Immature natural killer cell (primary cell): ENCODE results near the gene IGFL2. TPM values are rescaled to one million over a fixed set of nuclear protein-coding genes. Genes with fewer than 3 reads are reported as not detected.
"Not testable (repeated sequence)": the region's sequence is repeated elsewhere in the genome, so short reads cannot be mapped to it uniquely, and the experiment has no call there.

Experiments
- DNase-seq, 3 donors: peaks; one replicate each; pipeline ENCODE4 v3.0.0; 2022; ENCODE audit warnings: mixed read lengths in 1 of 3
- H3K27ac Mint-ChIP-seq, 6 donors: one replicate each; pipeline ENCODE4 v1.8.0; 2020; ENCODE audit warnings: mixed read lengths in 6 of 6, mild to moderate bottlenecking in 5 of 6, inconsistent platforms in 4 of 6, moderate library complexity in 3 of 6
- H3K27me3 Mint-ChIP-seq, 3 donors: one replicate each; pipeline ENCODE4 v1.8.0; 2020 to 2021; ENCODE audit warnings: low read depth in 3 of 3, mild to moderate bottlenecking in 3 of 3, mixed read lengths in 3 of 3, moderate library complexity in 3 of 3, inconsistent platforms in 1 of 3
- H3K36me3 Mint-ChIP-seq, 3 donors: one replicate each; pipeline ENCODE4 v1.8.0; 2020; ENCODE audit warnings: mixed read lengths in 3 of 3, inconsistent platforms in 2 of 3, mild to moderate bottlenecking in 2 of 3
- H3K4me1 Mint-ChIP-seq, 2 donors: one replicate each; pipeline ENCODE4 v1.8.0; 2020; ENCODE audit warnings: inconsistent platforms in 2 of 2, mild to moderate bottlenecking in 2 of 2, mixed read lengths in 2 of 2, moderate library complexity in 1 of 2
- H3K4me3 Mint-ChIP-seq, 5 donors: one replicate each; pipeline ENCODE4 v1.8.0; 2020; ENCODE audit warnings: mild to moderate bottlenecking in 5 of 5, mixed read lengths in 5 of 5, inconsistent platforms in 3 of 5, moderate library complexity in 3 of 5
- H3K9me3 Mint-ChIP-seq, 6 donors: one replicate each; pipeline ENCODE4 v1.8.0; 2020; ENCODE audit warnings: mild to moderate bottlenecking in 6 of 6, mixed read lengths in 6 of 6, inconsistent platforms in 4 of 6, moderate library complexity in 3 of 6
- polyA plus RNA-seq, 3 donors: library from polyadenylated mRNA; unstranded; fragments of 300-500 nt; fragmentation: Illumina TruSeq; gene quantifications; one replicate each; pipeline ENCODE4 v1.2.3, GENCODE V29; 2021

IGFL2 gene
- polyA plus RNA-seq, 3 donors from 2014 or later: not detected

- no peak for DNase-seq
- Mint-ChIP-seq H3K4me3 (no peak overlapping the region), H3K36me3 (no peaks in the 10 kb centered on the region), H3K27ac (no peak overlapping the region), H3K4me1 (no peaks in the 10 kb centered on the region), H3K9me3 (peaks cover 0 to 1% (median 0%) of the 10 kb centered on the region in 6 donors), H3K27me3 (peaks cover 10 to 22% (median 12%) of the 10 kb centered on the region in 3 donors)
Measured at GRCh38 chr19:46201454-46202310, 53.6 kb downstream of the IGFL2 start.

- Mint-ChIP-seq H3K4me3 (no peak overlapping the region), H3K27me3 (peaks cover 10 to 19% (median 12%) of the 10 kb centered on the region in 3 donors)
Measured at GRCh38 chr19:46202426-46202825, 54.4 kb downstream of the IGFL2 start.

GRCh38 chr19:46202872-46203860, 55.1 kb downstream of the IGFL2 start:
- no peak for DNase-seq
- Mint-ChIP-seq H3K27ac (no peak overlapping the region), H3K4me1 (no peaks in the 10 kb centered on the region), H3K9me3 (peaks cover 0 to 1% (median 0%) of the 10 kb centered on the region in 6 donors), H3K36me3 (no peaks in the 10 kb centered on the region), H3K27me3 (peaks cover 10 to 18% (median 12%) of the 10 kb centered on the region in 3 donors), H3K4me3 (no peak overlapping the region)

More at GRCh38 chr19:46202426-46202825, 54.4 kb downstream of the IGFL2 start:
- Mint-ChIP-seq H3K36me3 (no peaks in the 10 kb centered on the region), H3K4me1 (no peaks in the 10 kb centered on the region), H3K9me3 (peaks cover 0 to 1% (median 0%) of the 10 kb centered on the region in 6 donors), H3K27ac (no peak overlapping the region)
- DNase-seq: no peak

- Mint-ChIP-seq H3K27ac (no peak overlapping the region), H3K4me1 (no peaks in the 10 kb centered on the region), H3K4me3 (no peak overlapping the region), H3K9me3 (no peaks in the 10 kb centered on the region), H3K36me3 (no peaks in the 10 kb centered on the region), H3K27me3 (peaks cover 10 to 18% (median 11%) of the 10 kb centered on the region in 3 donors)
- no peak for DNase-seq
Measured at GRCh38 chr19:46204008-46204407, 56.0 kb downstream of the IGFL2 start.

GRCh38 chr19:46205183-46205984, 57.3 kb downstream of the IGFL2 start:
- Mint-ChIP-seq H3K4me3 (no peak overlapping the region), H3K4me1 (no peaks in the 10 kb centered on the region), H3K27me3 (peaks cover 10 to 18% (median 10%) of the 10 kb centered on the region in 3 donors), H3K27ac (no peak overlapping the region), H3K36me3 (no peaks in the 10 kb centered on the region), H3K9me3 (no peaks in the 10 kb centered on the region)
- DNase-seq: no peak

GRCh38 chr19:46206176-46206575, 58.1 kb downstream of the IGFL2 start:
- no peak overlapping the region for H3K27ac Mint-ChIP-seq
- H3K9me3 Mint-ChIP-seq: no peaks in the 10 kb centered on the region
- no peak overlapping the region for H3K4me3 Mint-ChIP-seq
- no peaks in the 10 kb centered on the region for H3K4me1 Mint-ChIP-seq
- DNase-seq: no peak
- no peaks in the 10 kb centered on the region for H3K36me3 Mint-ChIP-seq
- H3K27me3 Mint-ChIP-seq: peaks cover 9 to 22% (median 9%) of the 10 kb centered on the region in 3 donors

GRCh38 chr19:46206682-46207081, 58.6 kb downstream of the IGFL2 start:
- Mint-ChIP-seq H3K36me3 (no peaks in the 10 kb centered on the region), H3K27me3 (peaks cover 8 to 22% (median 9%) of the 10 kb centered on the region in 3 donors)

GRCh38 chr19:46207858-46208257, 59.8 kb downstream of the IGFL2 start:
- not testable (repeated sequence) for H3K9me3 Mint-ChIP-seq, H3K4me3 Mint-ChIP-seq, H3K36me3 Mint-ChIP-seq, H3K4me1 Mint-ChIP-seq, DNase-seq, H3K27ac Mint-ChIP-seq
- H3K27me3 Mint-ChIP-seq: peaks cover 6 to 17% (median 9%) of the 10 kb centered on the region in 3 donors

More at GRCh38 chr19:46206682-46207081, 58.6 kb downstream of the IGFL2 start:
- no peaks in the 10 kb centered on the region for H3K4me1 Mint-ChIP-seq
- DNase-seq: no peak
- no peaks in the 10 kb centered on the region for H3K9me3 Mint-ChIP-seq
- no peak overlapping the region for H3K27ac Mint-ChIP-seq
- H3K4me3 Mint-ChIP-seq: no peak overlapping the region

- H3K36me3 Mint-ChIP-seq: no peaks in the 10 kb centered on the region
- H3K27ac Mint-ChIP-seq: no peak overlapping the region
- H3K27me3 Mint-ChIP-seq: peaks cover 4 to 17% (median 5%) of the 10 kb centered on the region in 3 donors
- no peak overlapping the region for H3K4me3 Mint-ChIP-seq
- H3K4me1 Mint-ChIP-seq: no peaks in the 10 kb centered on the region
- H3K9me3 Mint-ChIP-seq: no peaks in the 10 kb centered on the region
- no peak for DNase-seq
Measured at GRCh38 chr19:46209051-46209450, 61.0 kb downstream of the IGFL2 start.

- Mint-ChIP-seq H3K9me3 (no peaks in the 10 kb centered on the region), H3K4me3 (no peak overlapping the region), H3K27ac (no peak overlapping the region), H3K36me3 (no peaks in the 10 kb centered on the region), H3K4me1 (no peaks in the 10 kb centered on the region), H3K27me3 (peaks cover 4 to 18% (median 5%) of the 10 kb centered on the region in 3 donors)
- DNase-seq: no peak
Measured at GRCh38 chr19:46209472-46209871, 61.4 kb downstream of the IGFL2 start.

GRCh38 chr19:46210669-46211068, 62.6 kb downstream of the IGFL2 start:
- Mint-ChIP-seq H3K4me3 (no peak overlapping the region), H3K36me3 (no peaks in the 10 kb centered on the region), H3K4me1 (no peaks in the 10 kb centered on the region), H3K9me3 (no peaks in the 10 kb centered on the region), H3K27ac (no peak overlapping the region), H3K27me3 (peaks cover 4 to 18% (median 5%) of the 10 kb centered on the region in 3 donors)
- no peak for DNase-seq
